ENCODE data around the gene KCNE1.

- TF ChIP-seq CTCF (conservative IDR thresholded peaks at IDR 0.05; ENCODE audit: low read length), result no peak
- no peak for TF ChIP-seq EZH2phosphoT487 (IDR thresholded peaks at IDR 0.05; ENCODE audit: borderline replicate concordance)
These were observed 13.4 kb downstream of the KCNE1 start for GRCh38 chr21:34498623-34499022.
